T-helper 1 cell treated with Interleukin-12 subunit alpha and Interleukin-12 subunit beta and Interleukin-4 antibody, amounts not matched to agents 30 μg/mL and 1 μg/mL, for 36 hours (primary cell): ENCODE measurements around the gene ZBTB17.
A peak's percentile ranks its signal among the peaks of the same experiment; 100 is the strongest.
"Not testable (repeated sequence)": the region's sequence is repeated elsewhere in the genome, so short reads cannot be mapped to it uniquely, and the experiment has no call there.

Experiments used
- H3K27ac Mint-ChIP-seq: one replicate; pipeline ENCODE4 v1.8.0; 2021; ENCODE audit warnings: mild to moderate bottlenecking, mixed read lengths
- H3K27me3 Mint-ChIP-seq: one replicate; pipeline ENCODE4 v1.8.0; 2021; ENCODE audit warnings: low read depth, mixed read lengths
- H3K36me3 Mint-ChIP-seq: one replicate; pipeline ENCODE4 v1.8.0; 2021; ENCODE audit warnings: low read depth, mixed read lengths
- H3K4me1 Mint-ChIP-seq: one replicate; pipeline ENCODE4 v1.8.0; 2021; ENCODE audit warnings: low read depth, mixed read lengths
- H3K4me3 Mint-ChIP-seq: one replicate; pipeline ENCODE4 v1.8.0; 2021; ENCODE audit warnings: mild to moderate bottlenecking, moderate library complexity, mixed read lengths
- H3K9me3 Mint-ChIP-seq: one replicate; pipeline ENCODE4 v1.8.0; 2021; ENCODE audit warnings: mixed read lengths

ZBTB17 gene

GRCh38 chr1:15936025-15936424 lies 39.9 kb downstream of the ZBTB17 start:
- H3K4me3 Mint-ChIP-seq = no peak overlapping the region
- H3K27ac Mint-ChIP-seq = no peak overlapping the region

GRCh38 chr1:15935056-15935950 lies 40.6 kb downstream of the ZBTB17 start:
- Mint-ChIP-seq H3K9me3 (no peaks in the 10 kb centered on the region), H3K36me3 (peaks cover 61% of the 10 kb centered on the region), H3K4me1 (no peaks in the 10 kb centered on the region), H3K27ac (no peak overlapping the region), H3K4me3 (no peak overlapping the region), H3K27me3 (no peaks in the 10 kb centered on the region)

More at GRCh38 chr1:15936025-15936424, 39.9 kb downstream of the ZBTB17 start:
- H3K27me3 Mint-ChIP-seq = no peaks in the 10 kb centered on the region
- H3K4me1 Mint-ChIP-seq = no peaks in the 10 kb centered on the region
- no peaks in the 10 kb centered on the region for H3K9me3 Mint-ChIP-seq
- H3K36me3 Mint-ChIP-seq = peaks cover 60% of the 10 kb centered on the region

- no peaks in the 10 kb centered on the region for H3K27me3 Mint-ChIP-seq
- no peak overlapping the region for H3K27ac Mint-ChIP-seq
- no peaks in the 10 kb centered on the region for H3K9me3 Mint-ChIP-seq
- no peaks in the 10 kb centered on the region for H3K4me1 Mint-ChIP-seq
- H3K36me3 Mint-ChIP-seq = peaks cover 68% of the 10 kb centered on the region
- H3K4me3 Mint-ChIP-seq = no peak overlapping the region
These were observed 41.5 kb downstream of the ZBTB17 start for GRCh38 chr1:15934211-15935055.

- no peak overlapping the region for H3K27ac Mint-ChIP-seq
- H3K4me1 Mint-ChIP-seq = no peaks in the 10 kb centered on the region
- H3K9me3 Mint-ChIP-seq = no peaks in the 10 kb centered on the region
- peaks cover 71% of the 10 kb centered on the region for H3K36me3 Mint-ChIP-seq
- no peaks in the 10 kb centered on the region for H3K27me3 Mint-ChIP-seq
- no peak overlapping the region for H3K4me3 Mint-ChIP-seq
These were observed 42.2 kb downstream of the ZBTB17 start for GRCh38 chr1:15933684-15934083.

- Mint-ChIP-seq H3K27ac (peak overlapping the region; percentile 41), H3K9me3 (no peaks in the 10 kb centered on the region), H3K4me1 (no peaks in the 10 kb centered on the region), H3K4me3 (no peak overlapping the region), H3K27me3 (no peaks in the 10 kb centered on the region), H3K36me3 (peaks cover 76% of the 10 kb centered on the region)
These were observed 43.3 kb downstream of the ZBTB17 start for GRCh38 chr1:15932612-15933011.

- no peak overlapping the region for H3K27ac Mint-ChIP-seq
These were observed 44.0 kb downstream of the ZBTB17 start for GRCh38 chr1:15931884-15932283.

GRCh38 chr1:15931401-15931800 lies 44.5 kb downstream of the ZBTB17 start:
- Mint-ChIP-seq H3K27ac (no peak overlapping the region), H3K36me3 (peaks cover 70% of the 10 kb centered on the region), H3K27me3 (no peaks in the 10 kb centered on the region), H3K9me3 (no peaks in the 10 kb centered on the region), H3K4me1 (no peaks in the 10 kb centered on the region), H3K4me3 (no peak overlapping the region)

More at GRCh38 chr1:15931884-15932283, 44.0 kb downstream of the ZBTB17 start:
- H3K9me3 Mint-ChIP-seq = no peaks in the 10 kb centered on the region
- peaks cover 72% of the 10 kb centered on the region for H3K36me3 Mint-ChIP-seq
- no peaks in the 10 kb centered on the region for H3K4me1 Mint-ChIP-seq
- H3K4me3 Mint-ChIP-seq = no peak overlapping the region
- H3K27me3 Mint-ChIP-seq = no peaks in the 10 kb centered on the region

- Mint-ChIP-seq H3K27me3 (no peaks in the 10 kb centered on the region), H3K9me3 (no peaks in the 10 kb centered on the region), H3K4me1 (no peaks in the 10 kb centered on the region), H3K4me3 (no peak overlapping the region), H3K36me3 (peaks cover 62% of the 10 kb centered on the region), H3K27ac (peak overlapping the region; percentile 45)
These were observed 46.6 kb downstream of the ZBTB17 start for GRCh38 chr1:15928971-15929965.

- H3K4me3 Mint-ChIP-seq, H3K27me3 Mint-ChIP-seq, H3K27ac Mint-ChIP-seq, H3K9me3 Mint-ChIP-seq, H3K4me1 Mint-ChIP-seq: not testable (repeated sequence)
- H3K36me3 Mint-ChIP-seq = peaks cover 59% of the 10 kb centered on the region
These were observed 49.5 kb downstream of the ZBTB17 start for GRCh38 chr1:15926448-15926847.

GRCh38 chr1:15923241-15923640 lies 52.7 kb downstream of the ZBTB17 start:
- Mint-ChIP-seq H3K36me3 (peaks cover 48% of the 10 kb centered on the region), H3K27ac (no peak overlapping the region), H3K4me1 (peaks cover 12% of the 10 kb centered on the region)

GRCh38 chr1:15918962-15919715 lies 56.8 kb downstream of the ZBTB17 start:
- Mint-ChIP-seq H3K4me3 (peak overlapping the region; percentile 45), H3K27me3 (no peaks in the 10 kb centered on the region)

More at GRCh38 chr1:15923241-15923640, 52.7 kb downstream of the ZBTB17 start:
- Mint-ChIP-seq H3K9me3 (no peaks in the 10 kb centered on the region), H3K4me3 (no peak overlapping the region), H3K27me3 (no peaks in the 10 kb centered on the region)

GRCh38 chr1:15916916-15917315 lies 59.0 kb downstream of the ZBTB17 start:
- Mint-ChIP-seq H3K36me3 (peaks cover 47% of the 10 kb centered on the region), H3K4me1 (peaks cover 25% of the 10 kb centered on the region), H3K4me3 (peak overlapping the region; percentile 73), H3K9me3 (no peaks in the 10 kb centered on the region), H3K27me3 (no peaks in the 10 kb centered on the region), H3K27ac (peak overlapping the region; percentile 77)

More at GRCh38 chr1:15918962-15919715, 56.8 kb downstream of the ZBTB17 start:
- peaks cover 24% of the 10 kb centered on the region for H3K4me1 Mint-ChIP-seq
- no peaks in the 10 kb centered on the region for H3K9me3 Mint-ChIP-seq
- H3K27ac Mint-ChIP-seq = peak overlapping the region; percentile 47
- H3K36me3 Mint-ChIP-seq = peaks cover 50% of the 10 kb centered on the region

- peak overlapping the region; percentile 77 for H3K27ac Mint-ChIP-seq
- H3K4me1 Mint-ChIP-seq = peaks cover 25% of the 10 kb centered on the region
- peaks cover 44% of the 10 kb centered on the region for H3K36me3 Mint-ChIP-seq
- H3K4me3 Mint-ChIP-seq = peak overlapping the region; percentile 73
- H3K27me3 Mint-ChIP-seq = no peaks in the 10 kb centered on the region
- no peaks in the 10 kb centered on the region for H3K9me3 Mint-ChIP-seq
These were observed 59.5 kb downstream of the ZBTB17 start for GRCh38 chr1:15916417-15916816.
